HG03025 (cell line): Measurements from ENCODE around the gene TBCD.

Experiments
- ATAC-seq: cut with Tn5 transposase; IDR thresholded peaks from one replicate; pipeline ENCODE4 v1.9.1; 2021; ENCODE audit warnings: mild to moderate bottlenecking, moderate library complexity; ENCODE audit not compliant: unreplicated experiment, low FRiP score

The TBCD gene

GRCh38 chr17:82751571-82752370 is at the start of gene TBCD:
TBCD (plus strand) TSS chr17:82752065; CDS start chr17:82752194, 129 bp downstream.
- ATAC-seq, result peak; percentile 65

GRCh38 chr17:82702231-82702927 is 49.5 kb upstream of the TBCD start:
- ATAC-seq, result no peak

GRCh38 chr17:82703036-82703745 is 48.7 kb upstream of the TBCD start:
- ATAC-seq, result no peak

- no peak for ATAC-seq
Observed at GRCh38 chr17:82703935-82704865, 47.7 kb upstream of the TBCD start.

GRCh38 chr17:82704886-82705285 is 47.0 kb upstream of the TBCD start:
- no peak for ATAC-seq

GRCh38 chr17:82705756-82706155 is 46.1 kb upstream of the TBCD start:
- ATAC-seq, result no peak

- ATAC-seq, result no peak
Observed at GRCh38 chr17:82709024-82709675, 42.7 kb upstream of the TBCD start.

- no peak for ATAC-seq
Observed at GRCh38 chr17:82709676-82710498, 42.0 kb upstream of the TBCD start.

GRCh38 chr17:82710499-82711232 is 41.2 kb upstream of the TBCD start:
- no peak for ATAC-seq

- ATAC-seq, result no peak
Observed at GRCh38 chr17:82713071-82713723, 38.7 kb upstream of the TBCD start.

GRCh38 chr17:82716203-82717010 is 35.5 kb upstream of the TBCD start, which contains the start of gene FN3KRP:
FN3KRP (plus strand) TSS chr17:82716706; CDS start chr17:82716756, 50 bp downstream.
- ATAC-seq, result peak; percentile 69

- no peak for ATAC-seq
Observed at GRCh38 chr17:82718986-82719685, 32.7 kb upstream of the TBCD start.

GRCh38 chr17:82720204-82720603 is 31.7 kb upstream of the TBCD start:
- ATAC-seq, result no peak

- no peak for ATAC-seq
Observed at GRCh38 chr17:82722341-82723013, 29.4 kb upstream of the TBCD start.

GRCh38 chr17:82723169-82723807 is 28.6 kb upstream of the TBCD start:
- no peak for ATAC-seq
